Naive thymus-derived CD8-positive, alpha-beta T cell (primary cell): ENCODE data around the gene SAMSN1. TPM values are rescaled to one million over a fixed set of nuclear protein-coding genes. Genes with fewer than 3 reads are reported as not detected.

Experiments used
- ATAC-seq, 2 donors: fragments of 150-1000 bp; cut with Tn5 transposase in 1 of 2; sonication (Bioruptor Pico), chemical (Tn5 transposase) in 1 of 2; 1 replicate in 1 of 2; 2 replicates in 1 of 2; pipeline ENCODE4 v1.10.0; 2021; ENCODE audit warnings: mild to moderate bottlenecking in 2 of 2, moderate library complexity in 2 of 2
- POLR2A ChIA-PET: fragments of 350-600 bp; sonication (Branson Sonifier 250); formaldehyde crosslinking; loops from one replicate; lab custom pipeline; 2021; ENCODE audit warnings: antibody characterized with exemption; lab: Charles Lee
- DNase-seq, 10 donors: peaks; one replicate each; pipeline versions ENCODE4 v3.0.0 to v3.0.0-alpha.2; 2020 to 2022
- H3K27ac Mint-ChIP-seq, 10 donors: one replicate each; pipeline ENCODE4 v1.8.0; 2020 to 2022; ENCODE audit warnings: mild to moderate bottlenecking in 10 of 10, mixed read lengths in 10 of 10, moderate library complexity in 4 of 10, inconsistent platforms in 1 of 10
- H3K27me3 Mint-ChIP-seq, 5 donors: one replicate each; pipeline ENCODE4 v1.8.0; 2021 to 2022; ENCODE audit warnings: mixed read lengths in 5 of 5
- H3K36me3 Mint-ChIP-seq, 3 donors: one replicate each; pipeline ENCODE4 v1.8.0; 2020 to 2022; ENCODE audit warnings: mixed read lengths in 3 of 3, mild to moderate bottlenecking in 2 of 3, inconsistent platforms in 1 of 3
- H3K4me1 Mint-ChIP-seq, 4 donors: one replicate each; pipeline ENCODE4 v1.8.0; 2021 to 2022; ENCODE audit warnings: mixed read lengths in 4 of 4
- H3K4me3 Mint-ChIP-seq, 10 donors: one replicate each; pipeline ENCODE4 v1.8.0; 2020 to 2022; ENCODE audit warnings: mild to moderate bottlenecking in 10 of 10, mixed read lengths in 10 of 10, moderate library complexity in 6 of 10, inconsistent platforms in 1 of 10
- H3K9me3 Mint-ChIP-seq, 9 donors: one replicate each; pipeline ENCODE4 v1.8.0; 2020 to 2022; ENCODE audit warnings: mixed read lengths in 9 of 9, mild to moderate bottlenecking in 3 of 9, inconsistent platforms in 1 of 9, moderate library complexity in 1 of 9
- polyA plus RNA-seq, 3 donors: library from polyadenylated mRNA; unstranded; fragments of 300-500 nt; fragmentation: Illumina TruSeq; gene quantifications; one replicate each; pipeline ENCODE4 v1.2.3, GENCODE V29; 2021
- total RNA-seq, 8 experiments: library from RNA in 2 of 8; stranded (reverse) in 2 of 8; gene quantifications; one replicate each; pipeline ENCODE4 v1.2.3 and lab custom pipeline; 2021 to 2026

The SAMSN1 gene
- total and polyA plus RNA-seq, 5 experiments from 2014 or later, result 16.1 to 27.9 (median 23.6) TPM

DNA sequence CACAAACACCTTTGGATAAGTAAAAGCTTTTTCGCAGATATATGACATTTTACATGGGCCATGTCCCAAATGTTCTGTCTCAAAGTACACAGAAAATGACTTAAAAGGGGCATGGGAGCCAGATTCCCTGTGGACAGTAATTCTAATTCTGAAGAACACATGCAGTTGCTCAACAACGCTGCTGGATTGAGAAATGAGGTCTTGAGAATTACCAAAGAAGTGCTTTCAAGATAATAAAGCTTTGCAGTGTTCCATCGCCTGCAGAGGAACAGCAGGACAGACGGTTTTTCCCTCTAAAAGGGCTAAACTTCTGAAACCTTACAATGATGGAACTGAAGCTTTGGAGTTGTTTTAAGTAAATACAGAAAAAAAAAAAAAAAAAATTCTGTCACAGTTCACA is 107.9 kb downstream of the SAMSN1 start:
- H3K36me3 Mint-ChIP-seq, result peaks cover 0 to 9% (median 4%) of the 10 kb centered on the region in 3 donors

GRCh38 chr21:14435423-14435822 is 110.7 kb downstream of the SAMSN1 start:
- Mint-ChIP-seq H3K9me3 (peaks cover 0 to 11% (median 2%) of the 10 kb centered on the region in 9 donors), H3K4me3 (no peak overlapping the region), H3K27ac (no peak overlapping the region), H3K36me3 (peaks cover 0 to 9% (median 4%) of the 10 kb centered on the region in 3 donors), H3K27me3 (no peaks in the 10 kb centered on the region), H3K4me1 (no peaks in the 10 kb centered on the region)
- DNase-seq (no peak), ATAC-seq (no peak)
- POLR2A ChIA-PET, result no interaction called here

More for the DNA sequence above, 107.9 kb downstream of the SAMSN1 start:
- Mint-ChIP-seq H3K9me3 (peaks cover 0 to 11% (median 2%) of the 10 kb centered on the region in 9 donors), H3K27ac (no peak overlapping the region), H3K4me3 (no peak overlapping the region), H3K4me1 (no peaks in the 10 kb centered on the region), H3K27me3 (peaks cover 0 to 4% (median 0%) of the 10 kb centered on the region in 5 donors)
- ATAC-seq (no peak), DNase-seq (no peak)
- POLR2A ChIA-PET, result no interaction called here

Other genes starting within 250 kb of the SAMSN1 start
- gene HSPA13, start 163.2 kb downstream of the SAMSN1 start, total RNA-seq, result 10 to 100 TPM; 22.0 to 27.5 TPM
- gene HSPA13, start 163.2 kb downstream of the SAMSN1 start, polyA plus RNA-seq, result 10 to 100 TPM; 10.2 to 11.4 (median 11.0) TPM